Adrenal gland (tissue), 12 donors: ENCODE data around the gene NRXN3. TPM values are rescaled to one million over a fixed set of nuclear protein-coding genes. Genes with fewer than 3 reads are reported as not detected.
"Not testable (repeated sequence)": the region's sequence is repeated elsewhere in the genome, so short reads cannot be mapped to it uniquely, and the experiment has no call there.

Experiments used
- DNase-seq, 7 donors: peaks; one replicate each; pipeline ENCODE4 v3.0.0-alpha.2; 2019 to 2020
- H3K27ac ChIP-seq, 5 donors: fragments of 200-600 bp; sonication (generic) in 4 of 5; 1 replicate in 3 of 5; 2 replicates in 2 of 5; pipeline versions ENCODE4 v1.5.1 to v1.8.0; 2016 to 2020; ENCODE audit warnings: mild to moderate bottlenecking in 1 of 5
- H3K27me3 ChIP-seq: fragments of 200-600 bp; 2 replicates; pipeline ENCODE4 v1.8.0; 2021
- H3K36me3 ChIP-seq, 2 donors: fragments of 200-600 bp; replicated peaks in 1 of 2; 1 replicate in 1 of 2; 2 replicates in 1 of 2; pipeline versions ENCODE4 v1.5.1 to v1.8.0; 2018 to 2022
- H3K4me1 ChIP-seq, 2 donors: fragments of 200-600 bp; replicated peaks in 1 of 2; 1 replicate in 1 of 2; 2 replicates in 1 of 2; pipeline versions ENCODE4 v1.5.1 to v1.8.0; 2018 to 2021
- H3K4me3 ChIP-seq, 4 donors: fragments of 200-600 bp; sonication (generic) in 3 of 4; one replicate each; pipeline ENCODE4 v1.5.1; 2016 to 2018
- H3K9me3 ChIP-seq, 3 donors: fragments of 200-600 bp; sonication (generic) in 1 of 3; replicated peaks in 1 of 3; 1 replicate in 2 of 3; 2 replicates in 1 of 3; pipeline versions ENCODE4 v1.5.1 to v1.8.0; 2016 to 2021
- CTCF ChIP-seq, 6 experiments: fragments of 450-650 bp in 4 of 6; fragments of 200-600 bp in 2 of 6; sonication (generic) in 1 of 6; IDR thresholded peaks; 1 replicate in 5 of 6; 2 replicates in 1 of 6; pipeline versions ENCODE4 v1.5.1 to v1.8.0; 2016 to 2021; ENCODE audit warnings: antibody characterized with exemption in 6 of 6, mild to moderate bottlenecking in 2 of 6, moderate library complexity in 1 of 6
- POLR2A ChIP-seq, 2 donors: fragments of 450-650 bp; IDR thresholded peaks; one replicate each; pipeline ENCODE4 v1.6.1; 2017; ENCODE audit warnings: antibody characterized with exemption in 2 of 2, mild to moderate bottlenecking in 2 of 2, moderate library complexity in 1 of 2
- WGBS, 4 donors: extraction: QIAGEN DNeasy Blood & Tissue Kit in 2 of 4; methylation state at CpG; one replicate each; pipeline versions ENCODE4 v1.1.5 to v1.1.7; 2013 to 2017; 5-methylcytosine and 5-hydroxymethylcytosine counted together
- intact Hi-C, 2 donors: fragments of 100-400 bp; cut with DNase I; formaldehyde crosslinking; loops; one replicate each; pipeline versions ENCODE4 v1.14.1 to v1.15.0; 2022 to 2023
- polyA plus RNA-seq, 3 donors: library from polyadenylated mRNA; stranded (reverse); fragments of 200-250 nt in 2 of 3; fragments of 350-450 nt in 1 of 3; fragmentation: Illumina TruSeq in 1 of 3; extraction: RNeasy Lipid Tissue Mini Kit (QIAGEN cat#74804) in 1 of 3; gene quantifications; one replicate each; pipeline ENCODE4 v1.2.3, GENCODE V29; 2013 to 2014
- total RNA-seq, 9 donors: library from RNA; depleted of rRNA in 4 of 9; stranded (reverse); fragments of >200 nt in 4 of 9; fragments of 120-200 nt in 1 of 9; fragmentation: NEBNext Ultra II Directional in 1 of 9; extraction: Animal tissue kit (Norgen Biotek cat#: 25700) in 1 of 9; gene quantifications; one replicate each; pipeline versions ENCODE4 v1.1.0 to v1.2.4, GENCODE V29; 2013 to 2023
- donor health status: healthy with polysubstance abuse.
- donor health status: Bipolar disorder and iron deficiency.
- donor health status: DM: yes; HTN: yes; CAD: no.
- donor health status: DM: no; HTN: no; CAD: no.
- donor health status: DM: no; HTN: no; CAD: no.
- donor health status: DM: yes; HTN: yes; CAD: no.

The NRXN3 gene
- total and polyA plus RNA-seq, 12 donors, result 0.09 to 8.5 (median 1.6) TPM

GRCh38 chr14:78424311-78424710 is 254.1 kb downstream of the NRXN3 start:
- TF ChIP-seq POLR2A (IDR thresholded peaks at IDR 0.05) (no peak), CTCF (IDR thresholded peaks at IDR 0.05) (no peak)
- no peaks in the 10 kb centered on the region for H3K36me3 ChIP-seq
- H3K27me3 ChIP-seq, result no peaks in the 10 kb centered on the region
- H3K4me3 ChIP-seq, result no peak overlapping the region
- intact Hi-C loops, result no loop called here
- H3K4me1 ChIP-seq, result no peaks in the 10 kb centered on the region
- no peak for DNase-seq
- 44 to 62% (median 55%) methylated on average over 1 of the region's 1 CpG for WGBS, 4 donors
- no peaks in the 10 kb centered on the region for H3K9me3 ChIP-seq
- H3K27ac ChIP-seq, result no peak overlapping the region

GRCh38 chr14:78425330-78425729 is 255.2 kb downstream of the NRXN3 start:
- H3K27ac ChIP-seq, result no peak overlapping the region
- H3K36me3 ChIP-seq, result no peaks in the 10 kb centered on the region
- intact Hi-C loops, result no loop called here
- H3K4me3 ChIP-seq, result no peak overlapping the region
- no peak for TF ChIP-seq CTCF (IDR thresholded peaks at IDR 0.05)
- TF ChIP-seq POLR2A (IDR thresholded peaks at IDR 0.05), result no peak
- DNase-seq, result no peak
- H3K9me3 ChIP-seq, result no peaks in the 10 kb centered on the region
- H3K27me3 ChIP-seq, result no peaks in the 10 kb centered on the region
- H3K4me1 ChIP-seq, result no peaks in the 10 kb centered on the region
- 23 to 48% (median 34%) methylated on average over 2 of the region's 2 CpGs for WGBS, 4 donors

DNA sequence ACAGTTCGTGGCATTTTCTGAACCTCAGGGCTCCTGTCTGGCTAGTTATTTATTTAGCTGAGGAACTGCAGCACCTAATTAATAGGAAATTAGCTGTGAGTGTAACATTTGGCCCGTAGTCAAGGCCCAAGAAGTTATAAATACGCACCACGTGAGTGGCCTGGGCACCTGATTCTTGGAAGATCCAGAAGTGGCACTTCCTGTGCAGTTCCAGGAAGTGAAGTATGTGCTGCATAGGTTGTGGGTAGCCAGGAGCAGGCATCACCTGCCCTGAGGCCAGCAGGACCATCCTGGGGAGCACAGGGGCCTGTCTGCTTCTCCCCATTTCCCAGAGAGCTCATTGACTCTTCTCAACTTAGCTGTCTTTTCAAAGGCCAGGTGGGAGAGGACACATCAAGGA is 255.6 kb downstream of the NRXN3 start:
- Histone ChIP-seq H3K36me3 (no peaks in the 10 kb centered on the region), H3K9me3 (no peaks in the 10 kb centered on the region), H3K4me3 (no peak overlapping the region), H3K27ac (no peak overlapping the region), H3K27me3 (no peaks in the 10 kb centered on the region), H3K4me1 (no peaks in the 10 kb centered on the region)
- intact Hi-C loops, result no loop called here
- TF ChIP-seq CTCF (IDR thresholded peaks at IDR 0.05), result no peak
- no peak for TF ChIP-seq POLR2A (IDR thresholded peaks at IDR 0.05)
- no peak for DNase-seq
- 58 to 64% (median 61%) methylated on average over 4 of the region's 4 CpGs for WGBS, 4 donors

DNA sequence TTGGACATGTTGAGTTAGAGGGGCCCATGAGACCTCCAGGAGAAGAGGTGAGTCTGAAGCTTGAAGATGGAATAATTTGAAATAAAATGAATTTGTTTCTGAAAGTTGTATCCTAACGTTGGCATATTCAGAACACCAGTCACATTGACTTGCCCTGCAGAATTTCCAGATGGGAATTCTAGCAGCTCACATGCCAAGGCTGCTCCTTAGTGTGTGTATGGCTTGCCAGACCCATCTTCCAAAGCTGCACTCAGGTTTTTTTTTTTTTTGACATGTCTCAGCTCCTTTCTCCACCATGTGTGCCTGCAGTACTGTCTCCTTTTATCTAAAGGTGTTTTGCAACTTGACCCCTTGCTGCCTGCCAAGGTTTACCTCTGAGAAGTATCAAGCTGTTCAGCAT is 261.9 kb downstream of the NRXN3 start:
- H3K27ac ChIP-seq, result no peak overlapping the region
- H3K9me3 ChIP-seq, result no peaks in the 10 kb centered on the region
- no peaks in the 10 kb centered on the region for H3K4me1 ChIP-seq
- WGBS, 4 donors, result 50 to 63% (median 58%) methylated on average over 1 of the region's 1 CpG
- no peak for DNase-seq
- intact Hi-C loops, result no loop called here
- no peaks in the 10 kb centered on the region for H3K27me3 ChIP-seq
- no peak overlapping the region for H3K4me3 ChIP-seq
- H3K36me3 ChIP-seq, result no peaks in the 10 kb centered on the region
- TF ChIP-seq CTCF (IDR thresholded peaks at IDR 0.05) (no peak), POLR2A (IDR thresholded peaks at IDR 0.05) (no peak)

- H3K36me3 ChIP-seq, H3K27ac ChIP-seq, H3K27me3 ChIP-seq, intact Hi-C loops, H3K4me3 ChIP-seq, DNase-seq, H3K4me1 ChIP-seq, H3K9me3 ChIP-seq: not testable (repeated sequence)
- 58 to 67% (median 59%) methylated on average over 3 of the region's 3 CpGs for WGBS, 4 donors
Observed at GRCh38 chr14:78437448-78437847, 267.3 kb downstream of the NRXN3 start.
